Nephron progenitor cell (in vitro differentiated cells): ENCODE results near the gene RPL4.
A peak's percentile ranks its signal among the peaks of the same experiment; 100 is the strongest.

Source experiments
- DNase-seq: peaks from one replicate; pipeline ENCODE4 v3.0.0; 2021
- H3K27ac Mint-ChIP-seq: 2 replicates; pipeline ENCODE4 v1.8.0; 2021; ENCODE audit warnings: mild to moderate bottlenecking, moderate library complexity, mixed read lengths
- H3K27me3 Mint-ChIP-seq: 2 replicates; pipeline ENCODE4 v1.8.0; 2021; ENCODE audit warnings: mild to moderate bottlenecking, low read depth, mixed read lengths; ENCODE audit not compliant: poor library complexity
- H3K36me3 Mint-ChIP-seq: 2 replicates; pipeline ENCODE4 v1.8.0; 2021; ENCODE audit warnings: low read depth, mixed read lengths
- H3K4me1 Mint-ChIP-seq: 2 replicates; pipeline ENCODE4 v1.8.0; 2021; ENCODE audit warnings: mixed read lengths
- H3K4me3 Mint-ChIP-seq: 2 replicates; pipeline ENCODE4 v1.8.0; 2021; ENCODE audit warnings: mild to moderate bottlenecking, moderate library complexity, mixed read lengths
- H3K9me3 Mint-ChIP-seq: 2 replicates; pipeline ENCODE4 v1.8.0; 2021; ENCODE audit warnings: mild to moderate bottlenecking, moderate library complexity, mixed read lengths
- CTCF ChIP-seq: fragments of 200-600 bp; sonication (generic); IDR thresholded peaks from 2 replicates; pipeline ENCODE4 v1.5.0; 2021; ENCODE audit warnings: antibody characterized with exemption

The RPL4 gene

GRCh38 chr15:66523926-66524325, 19.3 kb upstream of the RPL4 start:
- H3K36me3 Mint-ChIP-seq: peaks cover 10% of the 10 kb centered on the region
- DNase-seq: no peak
- no peak for TF ChIP-seq CTCF
- H3K27ac Mint-ChIP-seq: no peak overlapping the region
- no peaks in the 10 kb centered on the region for H3K9me3 Mint-ChIP-seq
- no peaks in the 10 kb centered on the region for H3K4me1 Mint-ChIP-seq
- no peaks in the 10 kb centered on the region for H3K27me3 Mint-ChIP-seq
- H3K4me3 Mint-ChIP-seq: no peak overlapping the region

GRCh38 chr15:66515901-66516322, 11.3 kb upstream of the RPL4 start:
- peaks cover 29% of the 10 kb centered on the region for H3K36me3 Mint-ChIP-seq
- H3K4me3 Mint-ChIP-seq: no peak overlapping the region
- H3K27me3 Mint-ChIP-seq: peaks cover 3% of the 10 kb centered on the region
- no peaks in the 10 kb centered on the region for H3K9me3 Mint-ChIP-seq
- TF ChIP-seq CTCF: no peak
- H3K4me1 Mint-ChIP-seq: no peaks in the 10 kb centered on the region
- H3K27ac Mint-ChIP-seq: no peak overlapping the region
- no peak for DNase-seq

- Mint-ChIP-seq H3K27me3 (peaks cover 3% of the 10 kb centered on the region), H3K9me3 (no peaks in the 10 kb centered on the region), H3K4me1 (no peaks in the 10 kb centered on the region), H3K4me3 (no peak overlapping the region), H3K36me3 (peaks cover 35% of the 10 kb centered on the region), H3K27ac (no peak overlapping the region)
- DNase-seq: no peak
- no peak for TF ChIP-seq CTCF
Observed at GRCh38 chr15:66514586-66514985, 9.9 kb upstream of the RPL4 start.

GRCh38 chr15:66508293-66508883, 3.7 kb upstream of the RPL4 start:
- Mint-ChIP-seq H3K27me3 (peaks cover 4% of the 10 kb centered on the region), H3K4me3 (no peak overlapping the region), H3K4me1 (peaks cover 28% of the 10 kb centered on the region), H3K9me3 (no peaks in the 10 kb centered on the region), H3K27ac (no peak overlapping the region), H3K36me3 (peaks cover 28% of the 10 kb centered on the region)
- TF ChIP-seq CTCF: no peak
- no peak for DNase-seq

- DNase-seq: no peak
- TF ChIP-seq CTCF: no peak
- peak overlapping the region; percentile 98 for H3K27ac Mint-ChIP-seq
- H3K27me3 Mint-ChIP-seq: peaks cover 4% of the 10 kb centered on the region
- peaks cover 45% of the 10 kb centered on the region for H3K4me1 Mint-ChIP-seq
- peaks cover 48% of the 10 kb centered on the region for H3K36me3 Mint-ChIP-seq
- H3K9me3 Mint-ChIP-seq: no peaks in the 10 kb centered on the region
- peak overlapping the region; percentile 99 for H3K4me3 Mint-ChIP-seq
Observed at GRCh38 chr15:66505818-66506217, 1.2 kb upstream of the RPL4 start.

GRCh38 chr15:66505430-66505811, 766 bp upstream of the RPL4 start:
- no peak for DNase-seq
- peak overlapping the region; percentile 98 for H3K27ac Mint-ChIP-seq

More at GRCh38 chr15:66505430-66505811, 766 bp upstream of the RPL4 start:
- no peaks in the 10 kb centered on the region for H3K9me3 Mint-ChIP-seq
- H3K36me3 Mint-ChIP-seq: peaks cover 48% of the 10 kb centered on the region
- H3K4me1 Mint-ChIP-seq: peaks cover 45% of the 10 kb centered on the region
- TF ChIP-seq CTCF: no peak
- peaks cover 4% of the 10 kb centered on the region for H3K27me3 Mint-ChIP-seq
- peak overlapping the region; percentile 99 for H3K4me3 Mint-ChIP-seq
